ENCODE data around the gene DSC1. TPM values are rescaled to one million over a fixed set of nuclear protein-coding genes. Genes with fewer than 3 reads are reported as not detected.

Gene DSC1
- total and polyA plus RNA-seq, 8 donors, result 0.03 TPM; not detected in 7

DNA sequence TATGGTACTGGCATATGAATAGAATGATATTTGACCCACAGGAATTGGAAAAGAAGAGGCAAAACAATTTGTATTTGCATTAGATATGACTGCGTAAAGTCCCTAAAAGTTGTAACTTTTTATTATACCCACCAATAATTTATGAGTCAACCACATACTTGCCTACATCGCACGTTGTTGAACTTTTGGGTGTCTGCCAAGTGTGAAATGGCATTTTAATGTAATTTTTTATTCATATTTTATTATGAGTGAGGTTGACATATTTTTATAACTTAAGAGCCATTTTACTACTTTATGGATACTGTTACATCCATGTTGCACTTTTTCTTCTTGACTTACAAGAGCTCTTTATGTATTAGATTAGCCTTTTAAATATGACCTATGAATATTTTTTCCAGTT lies 65.0 kb downstream of the DSC1 start:
- H3K27me3 ChIP-seq, result peaks cover 0 to 32% (median 0%) of the 10 kb centered on the region in 3 donors
- peaks cover 5 to 26% (median 17%) of the 10 kb centered on the region in 4 donors for H3K4me1 ChIP-seq
- 65 to 75% (median 72%) methylated on average over 3 of the region's 3 CpGs for WGBS, 5 donors
- H3K4me3 ChIP-seq, result no peak overlapping the region
- H3K9me3 ChIP-seq, result peaks cover 0 to 4% (median 0%) of the 10 kb centered on the region in 4 donors
- no peak overlapping the region for H3K27ac ChIP-seq
- TF ChIP-seq CTCF (IDR thresholded peaks at IDR 0.05), result no peak
- no peak for TF ChIP-seq EP300 (IDR thresholded peaks at IDR 0.05)
- no peak for TF ChIP-seq POLR2AphosphoS5 (IDR thresholded peaks at IDR 0.05)
- no peak for TF ChIP-seq POLR2A (IDR thresholded peaks at IDR 0.05)
- intact Hi-C loops (cut with DNase I; ENCODE audit: low total_unique reads), result no loop called here
- H3K36me3 ChIP-seq, result no peaks in the 10 kb centered on the region
- peak in 1 of 2 donors; percentile 14 for DNase-seq

- Histone ChIP-seq H3K9me3 (peaks cover 0 to 4% (median 0%) of the 10 kb centered on the region in 4 donors), H3K27me3 (no peaks in the 10 kb centered on the region), H3K36me3 (peaks cover 0 to 20% (median 0%) of the 10 kb centered on the region in 4 donors), H3K27ac (no peak overlapping the region), H3K4me1 (no peaks in the 10 kb centered on the region), H3K4me3 (no peak overlapping the region)
- TF ChIP-seq POLR2AphosphoS5 (IDR thresholded peaks at IDR 0.05), result no peak
- no peak for TF ChIP-seq POLR2A (IDR thresholded peaks at IDR 0.05)
- TF ChIP-seq CTCF (IDR thresholded peaks at IDR 0.05), result no peak
- no peak for TF ChIP-seq EP300 (IDR thresholded peaks at IDR 0.05)
- 51 to 60% (median 54%) methylated on average over 2 of the region's 2 CpGs for WGBS, 5 donors
- intact Hi-C loops (cut with DNase I; ENCODE audit: low total_unique reads), result no loop called here
- DNase-seq, result no peak
These were observed 68.8 kb downstream of the DSC1 start for GRCh38 chr18:31093880-31094279.

DNA sequence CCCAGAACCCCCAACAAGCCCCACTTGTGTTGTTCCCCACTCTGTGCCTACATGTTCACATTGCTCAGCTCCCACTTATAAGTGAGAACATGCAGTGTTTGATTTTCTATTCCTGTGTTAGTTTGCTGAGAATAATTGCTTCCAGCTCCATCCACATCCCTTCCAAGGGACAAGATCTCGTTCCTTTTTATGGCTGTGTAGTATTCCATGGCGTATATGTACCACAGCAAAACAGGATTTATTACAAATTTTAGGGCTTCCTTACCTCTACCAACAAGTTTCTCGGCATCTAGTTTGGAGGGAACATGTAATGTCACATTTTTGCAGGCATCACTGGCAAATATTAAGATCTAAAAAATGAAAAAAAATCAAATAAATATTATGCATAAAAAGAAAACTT lies 69.4 kb downstream of the DSC1 start:
- Histone ChIP-seq H3K4me1 (no peaks in the 10 kb centered on the region), H3K36me3 (peaks cover 0 to 20% (median 0%) of the 10 kb centered on the region in 4 donors), H3K4me3 (no peak overlapping the region), H3K27ac (no peak overlapping the region), H3K9me3 (peaks cover 0 to 4% (median 0%) of the 10 kb centered on the region in 4 donors), H3K27me3 (no peaks in the 10 kb centered on the region)
- 83 to 96% (median 92%) methylated on average over 3 of the region's 3 CpGs for WGBS, 5 donors
- intact Hi-C loops (cut with DNase I; ENCODE audit: low total_unique reads), result no loop called here
- TF ChIP-seq EP300 (IDR thresholded peaks at IDR 0.05), result no peak
- no peak for TF ChIP-seq POLR2A (IDR thresholded peaks at IDR 0.05)
- no peak for TF ChIP-seq POLR2AphosphoS5 (IDR thresholded peaks at IDR 0.05)
- TF ChIP-seq CTCF (IDR thresholded peaks at IDR 0.05), result no peak
- no peak for DNase-seq

DNA sequence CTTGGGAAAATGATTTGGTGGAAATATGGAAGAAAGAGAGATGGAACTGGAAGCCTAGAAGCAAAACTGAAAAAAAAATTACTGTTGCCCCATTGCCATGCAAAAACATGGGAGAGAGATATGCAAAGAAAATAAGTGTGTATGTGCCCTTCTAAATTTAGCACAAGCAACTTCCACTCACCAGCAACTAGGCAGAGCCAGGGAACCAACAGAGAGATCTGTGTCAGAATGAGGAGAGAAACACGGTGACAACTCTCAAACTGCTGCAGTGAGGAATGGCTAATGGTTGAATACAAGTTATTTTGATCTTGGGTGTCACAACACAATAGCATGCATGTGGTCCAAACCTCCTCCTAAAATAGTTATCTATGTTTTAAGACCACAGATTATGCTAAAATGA lies 71.3 kb downstream of the DSC1 start:
- no peak overlapping the region for H3K4me3 ChIP-seq
- peaks cover 0 to 31% (median 0%) of the 10 kb centered on the region in 4 donors for H3K36me3 ChIP-seq
- H3K27me3 ChIP-seq, result no peaks in the 10 kb centered on the region
- H3K9me3 ChIP-seq, result peaks cover 0 to 4% (median 0%) of the 10 kb centered on the region in 4 donors
- no peaks in the 10 kb centered on the region for H3K4me1 ChIP-seq
- TF ChIP-seq POLR2A (IDR thresholded peaks at IDR 0.05) (no peak), CTCF (IDR thresholded peaks at IDR 0.05) (no peak), POLR2AphosphoS5 (IDR thresholded peaks at IDR 0.05) (no peak), EP300 (IDR thresholded peaks at IDR 0.05) (no peak)
- intact Hi-C loops (cut with DNase I; ENCODE audit: low total_unique reads), result no loop called here
- no peak for DNase-seq
- WGBS, 5 donors, result 67 to 79% (median 73%) methylated on average over 1 of the region's 1 CpG
- no peak overlapping the region for H3K27ac ChIP-seq

Data from stomach (tissue), 9 donors.